ENCODE measurements around the gene GLYR1.

Gene GLYR1

GRCh38 chr16:4805231-4805630 is 41.9 kb downstream of the GLYR1 start:
- no peak for DNase-seq (ENCODE audit: low spot score)

- DNase-seq (ENCODE audit: low spot score) = no peak
Measured at GRCh38 chr16:4803898-4804762, 43.0 kb downstream of the GLYR1 start.

GRCh38 chr16:4803401-4803844 is 43.7 kb downstream of the GLYR1 start:
- DNase-seq (ENCODE audit: low spot score) = no peak

- DNase-seq (ENCODE audit: low spot score) = peak; percentile 92
Measured at GRCh38 chr16:4802659-4803287, 44.3 kb downstream of the GLYR1 start.

GRCh38 chr16:4801962-4802658 is 45.0 kb downstream of the GLYR1 start, which contains the start of gene ROGDI:
Gene ROGDI (minus strand): TSS chr16:4802633. CDS start chr16:4802571, 62 bp downstream.
- DNase-seq (ENCODE audit: low spot score) = peak; percentile 42

GRCh38 chr16:4801051-4801961 is 45.8 kb downstream of the GLYR1 start:
- DNase-seq (ENCODE audit: low spot score) = no peak

GRCh38 chr16:4800290-4801041 is 46.6 kb downstream of the GLYR1 start:
- peak; percentile 96 for DNase-seq (ENCODE audit: low spot score)

- no peak for DNase-seq (ENCODE audit: low spot score)
Measured at GRCh38 chr16:4799171-4799855, 47.8 kb downstream of the GLYR1 start.

- no peak for DNase-seq (ENCODE audit: low spot score)
Measured at GRCh38 chr16:4798456-4798855, 48.6 kb downstream of the GLYR1 start.

GRCh38 chr16:4797805-4798252 is 49.3 kb downstream of the GLYR1 start:
- DNase-seq (ENCODE audit: low spot score) = no peak

GRCh38 chr16:4796982-4797804 is 49.9 kb downstream of the GLYR1 start:
- DNase-seq (ENCODE audit: low spot score) = no peak

GRCh38 chr16:4795828-4796572 is 51.1 kb downstream of the GLYR1 start:
- no peak for DNase-seq (ENCODE audit: low spot score)

GRCh38 chr16:4795181-4795827 is 51.8 kb downstream of the GLYR1 start, which contains the start of gene SMIM22:
Gene SMIM22 (plus strand): TSS chr16:4795369. CDS start chr16:4795735, 366 bp downstream.
- DNase-seq (ENCODE audit: low spot score) = no peak

- DNase-seq (ENCODE audit: low spot score) = no peak
Measured at GRCh38 chr16:4792951-4793513, 54.1 kb downstream of the GLYR1 start.

- DNase-seq (ENCODE audit: low spot score) = no peak
Measured at GRCh38 chr16:4790871-4791270, 56.2 kb downstream of the GLYR1 start.

GRCh38 chr16:4790261-4790660 is 56.8 kb downstream of the GLYR1 start:
- DNase-seq (ENCODE audit: low spot score) = no peak

- no peak for DNase-seq (ENCODE audit: low spot score)
Measured at GRCh38 chr16:4788910-4789309, 58.2 kb downstream of the GLYR1 start.
